Middle frontal gyrus (tissue), 1 donor: Measurements from ENCODE around the gene FOSL2.

ENCODE experiments used
- DNase-seq: peaks from one replicate; pipeline ENCODE4 v3.0.0-alpha.2; 2015; ENCODE audit warnings: low spot score; ENCODE audit errors: extremely low spot score

The FOSL2 gene

DNA sequence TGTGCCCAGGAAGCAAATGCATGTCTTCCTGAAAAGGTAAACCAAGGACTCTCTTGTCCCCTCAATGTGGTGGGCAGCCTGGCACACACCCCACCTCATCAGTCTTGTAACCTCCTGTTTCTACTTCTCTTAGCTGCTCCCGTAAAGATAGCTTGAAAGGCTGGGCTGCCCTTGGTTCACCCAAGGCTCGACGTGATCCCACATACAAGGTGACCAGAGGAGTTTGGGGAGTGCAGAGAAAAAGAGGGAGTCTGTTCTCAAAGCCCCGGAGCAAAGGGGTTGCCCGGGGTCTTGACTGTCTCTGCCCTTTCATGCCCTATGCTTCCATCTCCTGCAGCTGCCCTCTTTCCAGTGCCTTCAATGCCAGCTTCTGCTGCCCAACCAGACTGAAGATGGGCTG lies 18.3 kb upstream of the FOSL2 start:
- no peak for DNase-seq

DNA sequence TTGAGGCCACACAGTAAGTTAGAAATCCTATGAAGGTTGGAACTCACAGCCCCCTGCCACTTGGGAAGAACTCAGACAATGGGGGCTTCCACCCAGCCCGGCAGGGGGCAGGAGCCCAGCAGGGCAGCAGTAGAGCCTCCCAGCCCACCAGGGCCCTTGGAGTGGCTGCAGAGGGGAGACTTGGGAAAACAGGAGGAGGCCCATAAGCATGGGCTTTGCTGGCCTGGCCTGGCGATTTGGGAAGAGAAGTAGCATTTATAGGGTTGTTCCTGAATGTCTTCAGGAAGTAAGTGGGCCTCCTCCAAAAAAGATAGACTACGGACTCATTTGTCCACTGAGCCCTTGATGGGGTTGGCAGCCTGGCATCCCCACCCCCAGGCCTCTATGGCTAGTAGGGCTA lies 17.4 kb upstream of the FOSL2 start:
- DNase-seq: no peak

DNA sequence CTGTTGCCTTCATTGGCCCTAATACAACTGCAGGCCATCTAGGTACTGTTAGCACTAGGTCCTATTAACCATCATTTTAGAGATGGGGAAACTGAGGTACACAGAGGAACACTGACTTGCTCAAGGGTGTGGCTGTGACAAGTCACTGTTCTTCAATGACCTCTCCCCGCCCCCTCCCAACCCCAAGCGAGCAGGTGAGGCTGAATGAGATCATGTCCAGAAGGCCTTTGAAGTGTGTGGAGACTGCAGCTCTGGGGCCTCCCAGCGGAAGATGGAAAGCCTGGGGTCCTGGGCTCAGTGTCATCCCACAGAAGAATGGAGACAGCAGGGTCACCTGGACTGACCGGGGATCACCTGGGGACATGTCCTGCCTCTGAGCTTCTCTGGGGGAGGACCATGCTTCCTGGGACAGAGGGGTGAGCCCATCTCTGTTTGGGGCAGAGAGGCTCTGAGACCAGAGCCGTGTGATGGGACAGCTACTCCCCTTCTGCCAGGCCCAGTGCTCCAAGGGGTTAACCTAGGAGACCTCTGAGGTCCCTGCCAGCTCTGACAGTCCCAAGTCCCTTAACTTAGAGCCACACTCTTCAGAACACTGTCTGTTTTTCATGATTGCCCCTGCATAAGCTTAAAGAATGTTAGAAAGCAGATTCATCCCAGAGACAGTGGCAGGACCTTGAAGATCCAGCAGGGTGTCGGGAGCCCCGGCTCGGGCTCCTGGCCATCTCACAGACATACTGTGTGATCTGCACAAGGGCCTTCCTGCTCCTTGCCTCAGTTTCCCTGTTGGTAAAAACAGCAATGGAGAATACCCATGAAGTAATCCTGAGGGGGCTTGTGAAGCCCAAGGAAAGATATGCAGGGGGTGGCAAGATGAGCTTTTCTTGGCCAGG lies 16.7 kb upstream of the FOSL2 start:
- DNase-seq: no peak

DNA sequence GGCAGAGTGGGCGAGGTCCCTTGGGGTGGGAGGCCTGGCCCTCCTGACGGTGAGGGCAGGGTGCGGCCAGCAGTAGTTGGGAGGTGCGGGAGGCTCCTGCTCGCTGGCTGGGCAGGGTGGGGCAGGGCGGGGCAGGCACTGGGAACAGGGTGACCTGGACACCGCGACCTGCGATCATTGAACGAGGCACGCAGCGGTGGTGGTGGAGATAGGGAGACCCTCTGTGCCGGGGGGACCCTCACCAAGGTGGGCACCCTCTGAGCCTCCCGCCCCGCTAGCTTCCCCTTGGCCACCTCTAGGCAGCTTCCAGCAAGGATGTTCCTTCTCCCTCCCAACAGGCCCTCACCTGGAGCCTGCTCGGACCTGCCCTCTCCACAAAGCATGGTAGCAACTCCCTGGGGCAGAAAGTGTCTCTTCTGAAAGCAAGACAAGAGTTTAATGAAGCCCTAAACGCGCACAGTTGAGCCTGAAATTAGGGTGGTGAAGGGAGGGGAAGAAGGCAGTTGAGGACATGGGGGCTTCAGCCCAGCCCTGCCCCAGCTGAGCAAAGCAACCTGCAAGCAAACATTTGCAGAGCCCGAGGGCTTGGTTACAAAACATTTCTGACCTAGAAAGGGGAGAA lies 15.4 kb upstream of the FOSL2 start:
- DNase-seq: no peak

DNA sequence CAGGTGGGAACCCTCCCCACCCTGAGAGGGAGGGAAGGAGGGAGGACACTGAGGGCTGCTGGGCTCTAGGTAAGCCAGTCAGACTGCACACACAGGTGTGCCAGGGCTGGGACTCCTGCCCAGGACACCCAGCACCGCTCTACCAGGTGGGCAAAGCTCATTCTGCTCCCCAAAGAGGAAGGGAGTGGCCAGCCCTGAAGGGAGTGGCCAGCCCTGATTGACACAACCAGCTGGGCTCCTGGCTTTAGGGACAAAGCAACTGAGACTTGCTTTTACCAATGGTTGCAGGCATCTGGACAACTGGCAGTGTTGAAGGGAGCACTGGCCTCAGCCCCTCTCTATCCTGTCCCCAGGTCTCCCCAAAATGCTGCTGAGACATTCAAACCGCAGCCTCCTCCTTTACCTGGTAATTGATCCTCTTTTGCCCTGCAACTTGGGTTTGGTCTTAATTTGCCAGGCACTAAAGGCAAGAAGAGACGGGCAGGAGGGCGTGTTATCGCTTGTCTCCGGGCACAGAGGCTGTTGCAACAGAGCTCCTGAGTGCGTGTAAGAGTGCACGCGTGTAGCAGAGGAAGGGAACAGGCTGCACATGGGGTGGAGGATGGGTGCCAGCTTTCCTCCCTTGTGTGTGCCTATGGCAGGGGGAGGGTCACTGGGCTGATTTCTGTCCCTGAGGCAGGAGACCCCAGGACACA lies 14.5 kb upstream of the FOSL2 start:
- DNase-seq: no peak

DNA sequence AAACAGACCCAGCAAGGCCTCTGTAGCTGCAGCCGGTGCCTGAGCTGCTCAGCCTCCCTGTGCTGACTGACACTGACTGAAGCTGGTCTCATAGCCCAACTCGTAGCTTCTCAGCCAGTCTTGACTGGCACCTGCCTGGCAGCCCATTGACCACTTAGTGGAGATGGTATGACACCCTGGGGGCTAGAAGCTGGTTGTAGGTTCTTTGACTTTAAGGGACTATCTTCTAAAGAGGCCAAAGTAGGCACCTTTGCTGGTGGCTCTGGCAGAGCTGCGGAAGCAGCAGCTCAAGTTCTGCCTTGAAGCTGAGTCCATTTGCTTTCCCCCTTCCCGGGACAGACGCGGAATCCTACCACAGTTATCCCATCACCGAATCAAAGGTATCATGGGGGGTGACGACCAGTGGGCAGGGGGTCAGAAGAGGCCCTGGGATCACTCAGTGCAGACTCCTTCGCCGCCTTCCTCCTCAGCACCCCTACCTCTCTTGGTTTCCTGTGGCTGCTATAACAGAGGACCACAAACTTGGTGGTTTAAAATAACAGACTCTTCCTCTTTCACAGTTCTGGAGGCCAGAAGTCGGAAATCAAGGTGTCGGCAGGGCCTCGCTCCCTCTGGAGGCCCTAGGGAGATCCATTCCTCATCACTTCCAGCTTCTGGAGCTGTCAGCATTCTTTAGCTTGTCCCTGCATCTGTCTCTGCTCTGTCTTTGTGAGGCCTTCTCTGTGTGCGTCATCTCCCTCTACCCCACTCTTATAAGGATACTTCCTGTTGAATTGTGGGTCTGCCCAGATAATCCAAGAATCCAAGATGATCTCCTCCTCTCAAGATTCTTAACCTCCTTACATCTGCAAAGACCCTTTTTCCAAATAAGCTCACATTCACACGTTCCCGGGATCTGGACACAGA lies 13.7 kb upstream of the FOSL2 start:
- no peak for DNase-seq

DNA sequence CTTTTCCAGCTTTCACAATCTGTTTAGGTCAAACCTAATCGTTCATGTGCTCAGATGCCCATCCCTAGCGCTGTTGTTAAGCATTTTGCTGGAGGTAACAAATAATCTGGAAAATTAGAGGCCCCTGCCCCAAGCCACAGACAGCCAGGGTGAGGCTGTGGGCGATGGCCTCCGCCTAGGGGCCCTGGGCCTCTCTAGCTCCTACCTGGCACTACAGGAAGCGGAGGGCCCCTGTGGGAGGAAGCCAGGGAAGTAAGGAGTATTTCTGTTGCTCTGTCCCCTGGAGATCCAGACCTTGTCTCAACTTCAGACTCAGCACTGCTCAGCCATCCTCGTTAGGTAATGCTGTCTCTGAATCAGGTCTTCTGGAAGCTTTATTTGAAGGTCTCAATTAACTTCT lies 12.4 kb upstream of the FOSL2 start:
- DNase-seq: no peak

DNA sequence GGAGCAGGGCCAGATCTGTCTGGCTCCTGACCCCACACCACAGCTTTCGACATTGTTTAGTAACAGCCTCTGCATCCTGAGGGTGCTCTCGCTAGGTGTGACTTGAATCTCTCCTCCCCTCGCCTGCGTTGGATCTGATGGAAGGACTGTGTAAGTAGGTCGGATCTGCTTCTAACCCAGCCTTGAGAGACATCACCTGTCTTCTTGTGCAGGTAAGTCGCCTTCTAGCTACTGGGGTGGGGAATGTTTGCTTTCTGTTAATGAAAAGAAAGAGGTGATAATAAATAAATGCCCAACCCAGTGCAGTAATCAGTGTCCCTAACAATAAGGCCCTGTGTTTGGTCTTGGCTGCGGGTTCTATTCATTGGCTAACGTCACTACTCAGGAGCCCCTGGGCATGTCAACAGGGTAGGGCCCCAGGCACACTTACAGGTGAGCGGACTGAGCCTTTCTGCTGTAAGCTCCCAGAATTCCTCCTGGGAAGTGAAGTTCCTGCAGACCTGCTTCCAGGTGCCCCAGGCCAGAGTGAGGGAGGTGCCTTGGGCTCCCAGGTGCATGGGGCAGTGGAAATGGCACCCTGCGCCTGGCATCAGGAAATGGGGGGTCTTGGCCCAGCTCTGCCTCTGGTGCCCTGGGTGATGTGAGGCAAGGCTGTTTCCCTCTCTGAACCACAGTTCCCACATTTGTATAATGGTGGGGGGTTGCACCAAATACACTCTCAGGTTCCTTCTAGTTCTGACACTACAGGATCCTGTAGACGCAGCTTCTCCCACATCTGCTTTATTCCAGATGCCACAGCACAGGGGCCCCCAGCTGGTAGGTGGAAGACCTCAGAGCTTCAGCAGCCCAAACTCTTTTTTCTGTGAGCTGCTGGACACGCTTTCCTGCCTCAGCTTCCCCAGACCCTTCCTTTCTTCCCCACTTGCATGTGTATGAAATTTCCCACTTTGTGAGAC lies 11.2 kb upstream of the FOSL2 start:
- no peak for DNase-seq

DNA sequence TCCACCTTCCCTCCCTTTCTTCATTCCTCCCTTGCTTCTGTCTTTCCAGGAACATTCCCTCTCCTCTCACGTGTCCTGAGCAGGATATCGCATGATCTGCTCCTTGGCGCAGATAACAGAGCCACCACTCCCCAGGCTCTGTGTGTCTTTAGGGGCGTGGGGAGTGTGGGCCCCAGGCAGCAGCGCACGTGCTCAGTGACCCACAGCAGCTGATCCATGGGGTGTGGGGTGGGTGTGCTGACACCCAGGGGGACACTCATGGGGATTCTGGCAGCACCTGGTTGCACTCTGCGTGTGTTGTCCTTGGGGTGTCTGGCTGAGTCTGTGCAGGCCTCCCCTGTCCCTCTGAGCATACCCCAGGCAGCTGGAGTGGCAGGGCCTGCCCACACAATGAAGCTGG lies 9.9 kb upstream of the FOSL2 start:
- no peak for DNase-seq

DNA sequence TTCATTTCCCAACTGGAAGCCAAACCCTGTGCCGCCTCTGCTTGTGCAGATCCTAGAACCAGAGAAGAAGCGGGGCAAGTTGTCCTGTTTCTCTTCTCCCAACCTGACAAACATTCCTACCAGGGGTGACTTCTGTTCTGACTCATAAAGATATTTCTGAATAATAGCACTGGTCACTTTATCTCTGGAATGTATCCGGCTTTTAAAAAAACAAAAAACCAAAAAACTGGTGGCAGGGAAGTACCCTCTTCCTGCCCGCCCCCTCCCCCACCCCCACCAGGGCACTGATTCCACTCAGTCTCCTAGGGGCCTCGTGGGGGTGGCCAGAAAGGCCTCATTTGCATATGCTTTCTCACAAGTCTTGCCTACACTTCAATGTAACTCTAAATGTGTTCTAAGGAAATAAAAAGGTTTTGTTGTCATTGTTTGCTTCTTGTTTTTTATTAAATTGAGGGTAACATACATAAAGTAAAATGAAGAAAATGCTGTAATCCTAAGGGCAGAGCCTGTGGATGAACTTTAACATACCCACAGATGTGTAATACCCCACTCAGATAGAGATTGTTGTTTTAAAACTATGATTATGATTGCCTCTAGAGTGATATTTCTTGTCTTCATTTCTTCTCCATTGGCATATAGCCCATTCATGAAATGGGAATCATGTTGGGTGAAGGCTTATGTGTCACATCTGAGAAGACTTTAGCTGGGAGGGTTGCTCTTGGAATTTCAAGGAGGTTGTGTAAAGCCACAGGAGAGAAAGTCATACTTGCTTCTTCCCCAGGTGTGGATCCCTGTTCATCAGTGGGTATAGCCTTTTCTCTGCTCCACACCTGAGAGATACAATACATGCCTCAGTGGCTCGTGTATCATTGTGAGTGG lies 5.3 kb upstream of the FOSL2 start:
- no peak for DNase-seq

DNA sequence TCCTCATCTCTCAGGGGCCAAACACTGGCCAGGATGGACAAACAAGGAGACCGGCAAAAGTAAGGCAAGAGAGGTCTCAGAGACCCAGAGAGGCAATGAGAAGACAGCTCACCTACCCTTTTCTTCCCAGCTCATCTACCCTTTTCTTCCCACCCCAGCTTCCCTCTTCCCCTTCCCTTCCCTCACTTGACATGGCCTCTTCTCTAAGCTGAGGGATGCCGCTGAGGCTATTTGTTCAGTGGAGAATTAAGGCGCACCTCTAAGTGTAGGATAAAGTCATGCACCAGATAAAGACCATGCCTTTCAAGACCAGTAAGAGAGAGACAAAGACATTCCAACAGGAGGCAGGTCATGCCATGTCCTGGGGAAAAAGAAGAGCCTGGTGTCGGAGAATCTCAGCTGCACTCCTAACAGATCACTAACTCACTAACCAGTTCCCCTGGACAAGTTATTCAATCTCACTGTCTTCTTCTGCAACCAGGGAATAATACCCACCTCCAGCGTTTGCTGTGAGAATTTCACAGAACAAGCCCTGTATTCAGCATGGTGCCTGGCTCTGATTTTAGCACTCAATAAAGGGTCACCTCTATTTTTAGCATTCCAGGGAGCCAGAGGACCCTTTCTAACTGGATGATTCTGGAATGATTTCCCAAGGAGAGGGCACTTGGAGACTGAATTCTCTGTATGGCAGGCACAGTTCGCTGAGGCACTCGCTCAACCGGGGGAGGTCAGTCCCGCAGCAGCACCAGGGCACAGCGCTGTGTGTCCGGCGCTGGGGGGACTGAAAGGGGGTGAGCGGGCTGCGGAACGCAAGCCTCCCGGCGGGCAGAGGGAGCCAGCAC lies 3.0 kb upstream of the FOSL2 start:
- DNase-seq: no peak

DNA sequence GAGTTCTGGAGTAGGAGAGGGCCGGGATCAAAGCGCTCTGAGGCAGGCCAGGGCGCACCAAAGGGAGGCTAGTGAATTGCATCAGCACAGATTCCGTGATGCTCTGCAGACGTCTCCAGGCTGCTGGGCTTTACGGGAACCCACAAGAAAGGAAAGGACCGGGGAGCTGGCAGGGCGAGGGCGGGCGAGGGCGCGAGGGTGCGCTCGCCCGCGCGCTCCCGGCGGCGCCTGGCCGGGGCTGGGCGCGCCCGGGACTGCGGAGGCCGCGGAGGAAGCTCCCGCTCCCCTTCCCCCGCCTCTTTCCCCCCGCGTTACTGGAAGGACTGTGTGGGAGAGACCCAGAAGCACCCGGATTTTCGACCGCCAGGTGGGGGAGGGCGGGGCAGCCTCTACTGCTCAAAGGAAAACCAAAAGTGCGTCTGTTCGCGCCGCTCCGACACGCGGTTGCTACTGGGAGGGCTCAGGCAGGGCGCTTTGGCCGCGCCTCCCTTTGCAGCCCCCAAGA lies 2.4 kb upstream of the FOSL2 start:
- peak; percentile 19 for DNase-seq

DNA sequence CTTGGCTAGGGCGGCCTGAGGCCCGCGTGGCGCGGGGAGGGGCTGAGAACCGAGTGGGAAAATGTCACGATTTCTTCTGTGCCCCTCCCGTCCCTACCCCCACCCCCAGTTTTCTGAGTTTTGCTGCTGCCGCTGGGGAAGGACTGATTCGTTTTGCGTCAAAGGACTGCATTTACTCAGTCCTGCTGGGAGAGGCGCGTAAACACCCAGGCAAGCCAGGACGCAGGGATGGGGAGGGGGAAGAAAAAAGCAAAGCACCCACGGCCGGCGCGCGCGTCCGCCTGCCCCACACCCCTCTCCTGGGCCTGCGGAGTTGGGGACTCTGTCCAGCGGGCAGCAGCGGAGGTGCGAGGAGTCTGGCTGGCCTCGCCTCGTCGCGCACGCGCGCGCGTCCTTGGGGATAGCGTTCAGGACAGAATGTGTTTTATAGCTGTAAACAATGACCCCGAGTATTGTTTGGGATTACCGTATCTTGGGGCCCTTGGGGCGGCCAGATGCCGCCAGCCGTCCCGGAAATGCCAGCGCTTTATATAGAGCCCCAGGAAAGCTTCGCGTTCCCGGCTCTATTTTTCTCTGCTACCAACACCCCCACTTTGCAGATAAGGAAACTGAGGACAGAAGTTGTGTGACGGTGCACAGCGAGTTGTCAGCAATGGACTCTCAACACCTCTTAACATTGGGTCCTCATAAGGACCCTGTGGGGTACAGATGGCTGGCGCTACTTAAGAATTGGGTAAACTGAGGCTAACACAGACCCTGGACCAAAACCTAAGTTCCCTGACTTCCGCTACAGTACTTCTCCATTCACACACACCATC lies 1.7 kb upstream of the FOSL2 start:
- DNase-seq: no peak

DNA sequence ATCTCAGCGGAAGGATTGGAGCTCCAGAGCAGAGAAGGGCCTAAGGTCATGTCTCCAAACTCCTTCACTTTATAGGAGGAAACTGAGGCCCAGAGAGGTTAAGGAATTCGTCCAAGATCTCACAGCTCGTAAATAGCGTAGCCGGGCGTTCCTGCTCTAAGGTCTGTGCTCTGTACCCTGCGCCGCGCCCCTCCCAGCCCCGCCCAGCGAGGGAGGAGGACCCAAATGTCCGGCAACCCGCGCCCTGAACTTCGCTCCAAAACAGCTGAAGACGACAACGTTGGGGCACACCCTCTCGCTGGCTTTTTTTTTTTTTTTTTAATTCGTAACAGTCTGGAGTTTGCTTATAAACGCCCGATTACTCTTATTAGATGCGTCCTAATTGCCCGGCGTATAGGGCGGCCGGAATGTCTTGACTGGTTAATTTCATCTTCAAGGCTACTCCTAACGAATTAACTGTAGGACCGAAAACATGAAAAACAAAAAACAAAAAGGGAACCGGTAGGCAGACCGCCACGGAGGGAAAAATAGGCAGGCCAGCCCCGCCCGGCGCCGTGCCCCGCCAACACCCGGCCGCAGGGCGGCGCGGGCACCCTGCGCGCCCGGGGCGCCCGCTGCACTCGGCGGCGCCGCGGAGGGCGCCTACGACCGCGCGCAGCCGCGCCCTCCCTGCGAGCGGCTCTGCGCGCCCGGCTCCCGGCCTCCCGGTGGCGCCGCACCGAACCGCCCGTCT lies 928 bp upstream of the FOSL2 start:
- DNase-seq: no peak

DNA sequence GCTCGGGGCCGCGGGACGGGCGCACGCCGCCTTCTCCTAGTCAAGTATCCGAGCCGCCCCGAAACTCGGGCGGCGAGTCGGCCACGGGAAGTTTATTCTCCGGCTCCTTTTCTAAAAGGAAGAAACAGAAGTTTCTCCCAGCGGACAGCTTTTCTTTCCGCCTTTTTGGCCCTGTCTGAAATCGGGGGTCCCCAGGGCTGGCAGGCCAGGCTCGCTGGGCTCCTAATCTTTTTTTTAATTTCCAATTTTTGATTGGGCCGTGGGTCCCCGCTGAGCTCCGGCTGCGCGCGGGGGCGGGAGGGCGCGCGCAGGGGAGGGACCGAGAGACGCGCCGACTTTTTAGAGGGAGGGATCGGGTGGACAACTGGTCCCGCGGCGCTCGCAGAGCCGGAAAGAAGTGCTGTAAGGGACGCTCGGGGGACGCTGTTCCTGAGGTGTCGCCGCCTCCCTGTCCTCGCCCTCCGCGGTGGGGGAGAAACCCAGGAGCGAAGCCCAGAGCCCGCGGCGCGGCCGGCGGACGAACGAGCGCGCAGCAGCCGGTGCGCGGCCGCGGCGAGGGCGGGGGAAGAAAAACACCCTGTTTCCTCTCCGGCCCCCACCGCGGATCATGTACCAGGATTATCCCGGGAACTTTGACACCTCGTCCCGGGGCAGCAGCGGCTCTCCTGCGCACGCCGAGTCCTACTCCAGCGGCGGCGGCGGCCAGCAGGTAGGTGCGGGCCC lies 617 bp downstream of the FOSL2 start:
- no peak for DNase-seq

DNA sequence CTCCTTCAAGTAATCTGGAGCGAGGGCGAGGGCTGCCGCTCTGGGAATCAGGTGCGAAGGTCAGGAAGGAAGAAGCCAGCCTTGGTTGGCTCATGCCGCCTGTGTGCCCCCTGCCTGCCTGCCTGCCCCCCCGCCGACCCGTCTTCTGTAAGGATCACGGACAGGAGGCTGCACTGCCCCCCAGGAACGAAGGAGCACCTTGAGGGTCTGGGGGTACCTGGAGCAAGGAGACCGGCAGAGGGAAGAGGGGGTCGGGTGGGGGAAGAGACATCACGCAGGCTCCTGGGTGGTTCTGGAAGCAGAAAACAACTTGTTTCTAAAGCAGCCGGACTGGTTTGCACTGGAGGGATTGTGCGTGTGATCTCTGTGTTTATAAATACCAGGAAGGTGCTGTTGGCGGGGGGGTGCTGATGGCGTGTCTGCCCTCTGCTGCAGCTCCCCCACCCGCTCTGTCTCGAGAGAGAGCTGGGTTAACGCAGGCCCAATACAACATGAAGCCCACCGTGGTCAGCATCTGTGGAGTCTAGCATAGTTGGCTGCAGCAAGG lies 1.7 kb downstream of the FOSL2 start:
- DNase-seq: no peak
